Activated CD4-positive, alpha-beta T cell treated with anti-CD3 and anti-CD28 coated beads, Interleukin-2, Interleukin-4, amounts not matched to agents 100 ng/mL and 50 ng/mL, durations not matched to agents 16 hours and 8 hours (primary cell): Measurements from ENCODE around the gene SLC28A3.
A peak's percentile ranks its signal among the peaks of the same experiment; 100 is the strongest.

Source experiments
- DNase-seq: peaks from one replicate; pipeline ENCODE4 v3.0.0-alpha.2; 2020; ENCODE audit warnings: low spot score

SLC28A3 gene

DNA sequence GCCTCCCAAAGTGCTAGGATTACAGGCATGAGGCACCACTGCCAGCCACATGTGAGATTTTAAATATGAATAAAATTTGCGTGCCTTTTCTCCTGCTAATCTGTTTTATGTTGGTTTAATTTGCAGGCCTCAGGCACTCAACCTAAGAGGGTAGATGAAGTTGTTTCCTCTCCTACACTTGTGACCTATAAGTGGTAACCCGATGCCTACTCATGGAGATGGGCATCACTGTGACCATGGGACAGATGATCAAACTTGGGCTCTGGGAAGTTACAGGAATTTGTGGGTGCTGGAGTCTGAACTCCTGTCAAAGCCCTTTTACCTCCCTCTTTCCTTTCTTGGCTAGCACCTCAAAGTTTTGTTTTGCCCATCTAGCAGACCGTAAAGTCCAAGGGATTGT is 1.1 kb downstream of the SLC28A3 start:
- DNase-seq = no peak

DNA sequence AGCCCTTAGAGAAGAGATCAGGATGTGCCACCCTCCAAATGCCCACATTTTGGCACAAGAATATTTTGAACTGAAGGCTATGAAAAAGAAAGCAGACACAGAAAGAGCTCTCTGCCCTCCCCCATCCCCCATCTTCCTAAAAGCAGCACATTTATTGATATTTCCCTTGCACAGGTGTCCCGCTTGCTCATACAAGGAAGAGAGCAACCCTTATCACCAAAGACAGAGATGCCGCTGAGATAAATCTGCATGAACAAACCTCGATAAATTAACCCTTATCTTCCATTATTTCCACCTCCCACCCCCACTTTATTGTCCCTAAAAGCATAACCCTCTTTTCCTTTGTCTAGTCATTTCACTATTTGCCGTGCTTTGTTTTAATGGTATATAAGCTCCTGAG is 1.8 kb downstream of the SLC28A3 start:
- no peak for DNase-seq

DNA sequence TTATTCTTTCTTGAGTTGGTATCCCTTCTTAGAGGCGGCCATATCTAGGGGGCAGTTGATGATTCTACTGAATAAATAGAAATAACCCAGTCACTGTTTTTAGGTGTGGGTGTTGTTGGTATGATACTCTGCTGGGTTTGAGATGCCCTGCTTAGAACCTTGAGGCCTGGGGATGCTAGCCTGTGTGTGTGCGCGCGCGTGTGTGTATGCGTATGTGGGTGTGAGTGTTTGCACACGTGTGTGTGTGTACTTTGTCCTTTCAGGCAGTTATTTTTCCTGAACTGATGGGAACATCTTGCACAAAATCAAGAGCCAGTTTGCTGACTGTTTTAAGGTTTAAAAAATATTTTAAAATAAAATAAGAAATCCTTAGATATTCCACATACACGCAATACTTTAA is 3.3 kb downstream of the SLC28A3 start:
- no peak for DNase-seq

DNA sequence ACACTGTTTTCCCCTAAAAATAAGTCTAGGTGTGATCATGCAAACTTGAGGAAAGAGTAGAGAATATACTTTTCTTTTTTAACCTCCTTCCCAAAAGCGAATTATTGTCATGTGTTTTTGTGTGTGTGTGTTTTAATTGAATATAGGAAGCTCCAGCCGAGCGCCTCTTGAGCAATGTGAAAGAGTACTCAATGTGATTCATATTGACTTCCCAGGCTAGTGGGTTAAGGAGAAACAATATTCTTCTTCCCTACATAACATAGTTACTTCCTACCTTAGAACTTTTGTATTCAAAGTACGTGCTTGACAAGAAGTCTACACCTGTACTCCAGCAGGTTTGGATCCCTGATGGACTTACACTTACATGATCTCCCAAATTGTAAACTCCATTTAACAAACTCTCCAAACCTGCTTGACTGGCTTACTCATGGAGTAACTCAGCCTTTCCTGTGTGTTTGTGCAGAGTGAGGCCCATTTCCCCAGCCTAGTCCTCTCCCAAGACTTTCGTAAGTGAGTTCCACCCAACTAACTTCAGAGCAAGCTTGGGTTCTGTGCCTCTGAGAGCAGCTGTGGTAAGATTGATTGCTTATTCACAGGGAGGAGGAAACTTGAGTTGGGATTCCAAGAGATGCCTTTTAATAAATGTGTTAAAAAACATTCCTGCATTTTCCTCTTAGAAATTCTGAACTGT is 9.3 kb downstream of the SLC28A3 start:
- DNase-seq = no peak

DNA sequence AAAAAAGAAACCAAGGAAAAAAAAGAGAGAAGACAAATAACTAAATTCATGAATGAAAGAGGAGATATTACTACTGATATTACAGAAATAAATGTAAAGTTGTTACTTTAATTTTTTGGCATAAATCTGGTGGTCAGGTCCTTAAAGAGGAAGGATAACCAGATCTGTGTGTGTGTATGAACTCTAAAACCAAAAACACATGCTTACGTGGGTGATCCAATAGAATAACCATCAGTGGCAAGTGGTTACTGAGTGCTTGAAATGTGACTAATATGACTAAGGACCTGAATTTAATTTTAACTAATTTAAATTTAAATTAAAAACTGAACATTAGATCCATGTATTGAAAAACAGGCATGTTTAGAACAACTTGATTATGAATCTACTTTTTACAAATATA is 10.3 kb downstream of the SLC28A3 start:
- DNase-seq = no peak

GRCh38 chr9:84327184-84327583 is 13.4 kb downstream of the SLC28A3 start:
- no peak for DNase-seq

GRCh38 chr9:84325347-84325973 is 15.1 kb downstream of the SLC28A3 start:
- no peak for DNase-seq

DNA sequence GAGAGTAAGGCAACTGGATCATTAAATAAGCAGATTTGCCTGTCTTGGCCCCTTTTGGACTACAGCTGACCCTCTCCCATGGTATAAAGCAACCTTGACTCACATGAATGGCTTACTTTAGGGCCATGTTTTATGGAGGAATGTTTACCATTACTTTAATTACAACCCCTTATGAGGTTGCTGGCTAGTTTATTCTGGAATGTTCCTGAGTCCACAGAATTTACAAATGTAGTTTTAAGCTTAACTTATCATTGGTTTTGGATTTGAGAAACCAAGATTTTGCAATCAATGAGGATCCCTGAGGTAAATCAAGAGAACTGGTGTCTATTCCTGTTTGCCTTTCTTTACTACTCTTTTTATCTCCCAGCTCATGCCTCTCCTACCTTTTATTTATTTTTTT is 15.7 kb downstream of the SLC28A3 start:
- no peak for DNase-seq

DNA sequence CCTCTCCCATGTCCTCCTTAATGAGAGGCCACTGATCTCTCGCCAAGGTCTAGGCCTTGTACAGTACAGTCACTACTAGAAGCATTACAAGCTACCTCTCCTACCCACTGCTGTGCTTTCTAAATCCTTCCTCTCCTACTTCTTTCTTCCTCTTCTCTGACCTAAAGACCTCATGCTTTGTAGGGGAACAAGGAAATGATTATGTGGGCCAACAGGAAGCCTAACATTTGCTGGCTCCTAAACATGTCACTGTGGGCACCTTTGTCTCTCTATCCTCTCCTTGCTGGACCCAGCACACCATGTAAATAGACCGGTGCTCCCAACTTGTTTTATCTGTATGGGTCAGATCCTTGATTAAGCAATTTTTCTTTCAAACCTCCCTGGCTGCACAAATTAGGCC is 16.7 kb downstream of the SLC28A3 start:
- no peak for DNase-seq

GRCh38 chr9:84322828-84323227 is 17.7 kb downstream of the SLC28A3 start:
- DNase-seq = no peak

DNA sequence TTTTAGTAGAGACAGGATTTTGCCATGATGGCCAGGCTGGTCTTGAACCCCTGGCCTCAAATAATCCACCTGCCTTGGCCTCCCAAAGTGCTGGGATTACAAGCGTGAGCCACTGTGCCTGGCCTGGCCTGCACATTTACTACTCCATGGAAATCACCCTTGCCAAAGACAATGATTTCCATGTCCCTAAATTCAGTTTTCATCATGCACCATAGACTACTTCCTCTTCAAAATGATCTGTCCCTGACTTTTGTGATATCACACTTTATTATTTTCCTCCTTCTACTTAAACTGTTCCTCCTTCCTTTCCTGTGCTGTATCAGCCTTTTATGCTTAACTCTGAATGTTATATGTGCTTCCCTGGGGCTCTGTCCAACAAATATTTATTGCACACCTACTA is 20.3 kb downstream of the SLC28A3 start:
- DNase-seq = no peak

DNA sequence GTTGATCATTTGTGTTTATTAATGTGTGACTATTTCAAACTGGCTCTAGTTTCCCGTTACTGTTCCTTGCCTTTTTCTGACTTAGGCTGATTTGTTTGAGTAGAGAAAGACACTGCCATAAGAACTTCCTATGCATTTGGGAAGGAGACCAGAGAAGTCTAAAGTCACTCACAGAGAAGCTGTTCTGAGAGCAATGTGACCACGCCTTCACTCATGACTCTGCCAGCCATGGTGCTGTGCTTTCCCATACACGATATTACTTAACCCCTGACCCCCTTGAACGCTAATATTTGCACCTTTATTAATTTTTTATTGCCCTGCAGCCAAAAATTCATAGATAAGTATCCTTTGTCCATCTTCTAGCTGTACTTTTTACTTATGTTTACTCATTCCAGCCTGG is 20.9 kb downstream of the SLC28A3 start:
- DNase-seq = no peak

DNA sequence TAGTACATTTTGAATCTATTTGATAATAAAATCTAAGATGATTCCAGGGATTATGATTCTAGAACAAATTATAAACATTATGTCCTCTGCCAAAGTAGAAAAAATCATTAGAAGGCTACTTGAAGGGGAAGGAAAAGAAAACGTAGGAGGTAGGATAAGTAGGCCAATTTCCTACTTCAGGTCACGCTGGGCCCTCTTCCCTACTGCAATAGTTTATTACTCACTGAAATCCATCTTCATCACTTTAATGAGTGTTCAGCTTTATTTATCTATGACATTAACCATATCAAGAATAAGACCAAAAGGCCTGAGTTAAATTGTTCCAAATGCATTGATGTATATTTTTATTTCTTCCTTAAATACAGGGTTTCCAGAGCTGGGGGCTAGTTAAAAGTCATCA is 21.6 kb downstream of the SLC28A3 start:
- no peak for DNase-seq

DNA sequence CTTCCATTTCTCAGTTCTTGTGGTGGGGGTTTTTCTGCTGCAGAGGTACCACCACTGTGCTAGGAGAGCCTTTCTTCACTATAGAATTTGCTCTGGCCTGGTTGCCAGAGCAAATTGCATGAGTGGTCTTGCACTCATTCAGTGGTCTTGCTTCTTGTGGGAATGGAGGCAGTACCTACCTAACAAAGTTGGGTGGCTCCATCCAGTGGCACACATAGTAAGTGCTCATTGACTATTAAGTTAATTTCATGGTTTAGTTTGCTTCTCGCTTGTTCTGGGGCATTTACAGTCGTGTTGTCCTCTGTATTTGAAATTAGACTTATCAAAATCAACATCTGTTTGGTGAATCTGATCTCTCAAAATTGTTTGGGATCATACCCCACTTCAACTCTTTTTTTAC is 23.0 kb downstream of the SLC28A3 start:
- DNase-seq = no peak

- DNase-seq = peak; percentile 63
Measured at GRCh38 chr9:84315278-84315877, 25.2 kb downstream of the SLC28A3 start.

GRCh38 chr9:84314306-84314705 is 26.3 kb downstream of the SLC28A3 start:
- DNase-seq = no peak

DNA sequence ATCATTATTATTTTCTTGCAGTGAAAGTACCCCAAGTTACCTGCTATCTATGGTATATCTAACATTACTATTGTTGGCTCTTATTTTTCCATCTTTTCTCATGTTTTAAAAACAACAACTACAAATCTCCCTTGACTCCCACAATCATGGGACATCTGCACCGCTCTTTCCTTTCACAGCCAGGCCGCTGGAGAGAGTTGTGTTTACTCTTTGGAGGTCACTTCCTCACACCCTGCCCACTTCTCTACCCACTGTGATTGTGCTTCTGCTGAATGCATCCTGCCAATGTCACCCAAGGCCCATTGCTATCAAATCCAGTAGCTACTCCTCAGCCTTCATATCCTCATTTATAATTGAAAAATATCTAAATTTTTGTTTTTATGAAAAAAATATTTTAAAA is 29.7 kb downstream of the SLC28A3 start:
- no peak for DNase-seq

GRCh38 chr9:84305497-84306131 is 34.9 kb downstream of the SLC28A3 start:
- DNase-seq = no peak

- DNase-seq = no peak
Measured at GRCh38 chr9:84304166-84304565, 36.4 kb downstream of the SLC28A3 start.

GRCh38 chr9:84303061-84303460 is 37.5 kb downstream of the SLC28A3 start:
- no peak for DNase-seq

DNA sequence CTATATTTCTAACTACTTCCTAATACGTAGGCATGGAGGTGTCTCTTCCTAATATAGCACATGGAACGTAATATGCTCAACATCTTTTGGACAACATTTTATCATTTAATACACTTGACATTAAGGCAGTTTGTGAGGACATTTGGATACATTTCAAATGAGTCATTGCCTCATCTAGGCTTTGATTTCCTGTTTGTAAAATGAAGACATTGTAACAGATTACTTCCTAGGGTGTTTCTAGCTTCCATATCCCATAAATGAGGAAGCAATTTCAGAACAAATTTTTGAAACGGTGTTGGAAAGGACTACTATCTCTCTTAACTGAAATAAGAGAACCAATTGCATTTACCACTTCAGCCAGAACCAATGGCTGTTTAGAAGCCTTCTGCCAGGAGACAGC is 38.7 kb downstream of the SLC28A3 start:
- no peak for DNase-seq

DNA sequence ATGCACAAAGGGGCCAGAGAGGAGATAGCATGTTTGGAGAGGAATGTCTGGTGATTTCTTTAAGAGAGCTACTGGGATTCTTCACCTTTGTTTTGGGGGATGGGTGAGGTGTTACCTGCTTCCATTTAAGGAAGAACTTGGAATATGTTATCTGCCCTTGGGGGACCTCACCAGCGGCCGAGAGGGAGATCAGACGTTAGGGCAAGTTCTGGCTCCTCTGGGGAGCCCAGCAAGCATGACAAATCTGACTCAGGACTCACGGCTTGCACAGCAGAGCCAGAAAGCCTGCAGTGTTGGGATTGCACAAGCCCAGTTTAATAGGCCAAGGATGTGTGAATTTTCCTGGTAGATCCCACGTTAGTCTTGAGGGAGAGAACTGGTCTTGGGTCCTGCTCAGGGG is 40.3 kb downstream of the SLC28A3 start:
- DNase-seq = no peak

GRCh38 chr9:84297162-84297821 is 43.3 kb downstream of the SLC28A3 start:
- no peak for DNase-seq
